Astrocyte of the hippocampus (primary cell): ENCODE measurements around the gene NPHS1.
"Not testable (repeated sequence)": the region's sequence is repeated elsewhere in the genome, so short reads cannot be mapped to it uniquely, and the experiment has no call there.

Experiments
- DNase-seq: peaks from one replicate; pipeline ENCODE4 v3.0.0; 2011; ENCODE audit warnings: low read depth, low spot score

Gene NPHS1

GRCh38 chr19:35852029-35852780, at the start of gene NPHS1:
Gene NPHS1, minus strand, starts transcription at chr19:35852504. Its CDS starts 667 bp downstream, at chr19:35851837.
- no peak for DNase-seq

GRCh38 chr19:35901055-35901644, 48.8 kb upstream of the NPHS1 start:
- peak; percentile 62 for DNase-seq

DNA sequence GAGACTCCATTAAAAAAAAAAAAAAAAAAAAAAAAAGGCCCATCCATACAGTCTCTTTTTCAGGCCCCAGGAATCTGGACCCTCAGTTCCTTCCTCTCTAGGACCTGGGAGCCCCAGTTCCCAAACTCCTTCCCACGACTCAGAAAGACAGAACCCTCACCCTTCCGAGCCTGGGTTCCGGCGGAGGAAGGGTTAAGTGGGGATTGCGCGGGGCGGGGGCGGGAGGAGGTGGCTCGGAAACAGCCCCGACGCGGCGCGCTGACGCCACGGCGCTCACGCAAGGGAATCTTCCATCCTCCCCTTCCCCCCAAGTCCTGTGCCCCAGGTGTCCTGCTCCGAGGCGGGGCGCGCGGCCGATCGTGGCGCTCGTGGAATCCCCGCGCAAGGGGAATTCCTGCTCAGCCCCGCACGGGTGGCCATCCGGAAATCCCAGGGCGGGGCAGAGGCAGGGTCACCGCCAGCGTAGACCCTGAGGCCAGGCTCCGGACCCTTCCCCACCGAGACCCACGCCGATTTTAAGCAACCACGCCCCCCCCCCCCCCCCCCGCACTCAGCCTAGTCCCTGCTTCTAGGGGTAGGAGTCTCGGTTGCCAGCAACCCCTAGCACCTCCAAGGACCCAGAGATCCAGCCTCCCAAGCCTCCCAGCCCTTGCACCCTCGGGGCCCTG, 47.4 kb upstream of the NPHS1 start:
- peak; percentile 89 for DNase-seq

- no peak for DNase-seq
Observed at GRCh38 chr19:35898499-35898809, 46.1 kb upstream of the NPHS1 start.

- DNase-seq: no peak
Observed at GRCh38 chr19:35897706-35898451, 45.6 kb upstream of the NPHS1 start.

DNA sequence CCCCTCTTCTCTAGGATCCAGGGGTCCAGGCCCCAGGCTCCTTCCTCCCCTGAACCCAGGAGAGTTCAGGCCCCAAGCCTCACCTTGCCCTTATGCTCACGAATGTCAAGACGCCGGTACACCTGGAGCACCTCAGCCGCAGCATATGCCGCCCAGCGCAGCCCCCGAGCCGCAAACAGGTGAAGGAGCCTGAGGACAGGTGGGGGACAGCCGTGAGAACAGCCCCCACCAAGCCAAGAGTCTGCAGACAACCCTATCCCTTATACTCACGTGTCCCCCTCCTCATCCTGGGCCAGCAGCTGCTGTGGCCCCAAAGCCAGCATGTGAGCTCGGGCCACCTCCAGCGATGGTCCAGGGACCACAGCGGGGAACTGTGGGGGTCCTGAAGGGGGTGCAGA, 44.3 kb upstream of the NPHS1 start:
- DNase-seq: no peak

GRCh38 chr19:35895911-35896642, 43.8 kb upstream of the NPHS1 start:
- DNase-seq: no peak

DNA sequence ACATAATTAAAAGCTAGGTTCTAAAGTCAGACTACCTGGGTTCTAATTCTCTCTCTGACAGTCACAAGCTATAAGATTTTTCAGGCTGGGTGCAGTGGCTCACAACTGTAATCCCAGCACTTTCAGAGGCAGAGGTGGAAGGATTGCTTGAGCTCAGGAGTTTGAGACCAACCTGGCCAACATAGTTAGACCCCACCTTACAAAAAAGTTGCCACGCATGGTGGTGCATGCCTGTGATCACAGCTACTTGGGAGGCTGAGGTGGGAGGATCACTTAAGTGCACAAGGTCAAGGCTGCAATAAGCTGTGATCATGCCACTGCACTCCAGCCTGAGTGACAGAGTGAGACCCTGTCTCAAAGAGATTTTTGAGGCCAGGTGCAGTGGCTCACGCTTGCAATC, 42.0 kb upstream of the NPHS1 start:
- DNase-seq: no peak

DNA sequence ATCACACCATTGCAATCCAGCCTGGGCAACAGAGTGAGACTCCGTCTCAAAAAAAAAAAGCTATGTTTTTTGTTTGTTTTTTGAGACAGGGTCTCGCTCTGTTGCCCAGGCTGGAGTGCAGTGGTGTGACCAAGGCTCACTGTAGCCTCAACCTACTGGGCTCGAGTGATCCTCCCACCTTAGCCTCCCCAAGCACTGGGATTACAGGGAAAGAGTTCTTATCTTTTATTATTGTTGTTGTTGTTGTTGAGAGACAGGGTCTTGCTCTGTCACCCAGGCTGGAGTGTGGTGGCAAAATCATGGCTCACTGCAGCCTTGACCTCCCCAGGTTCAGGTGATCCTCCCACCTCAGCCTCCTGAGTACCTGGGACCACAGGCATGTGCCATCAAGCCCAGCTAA, 39.5 kb upstream of the NPHS1 start:
- DNase-seq: not testable (repeated sequence)

DNA sequence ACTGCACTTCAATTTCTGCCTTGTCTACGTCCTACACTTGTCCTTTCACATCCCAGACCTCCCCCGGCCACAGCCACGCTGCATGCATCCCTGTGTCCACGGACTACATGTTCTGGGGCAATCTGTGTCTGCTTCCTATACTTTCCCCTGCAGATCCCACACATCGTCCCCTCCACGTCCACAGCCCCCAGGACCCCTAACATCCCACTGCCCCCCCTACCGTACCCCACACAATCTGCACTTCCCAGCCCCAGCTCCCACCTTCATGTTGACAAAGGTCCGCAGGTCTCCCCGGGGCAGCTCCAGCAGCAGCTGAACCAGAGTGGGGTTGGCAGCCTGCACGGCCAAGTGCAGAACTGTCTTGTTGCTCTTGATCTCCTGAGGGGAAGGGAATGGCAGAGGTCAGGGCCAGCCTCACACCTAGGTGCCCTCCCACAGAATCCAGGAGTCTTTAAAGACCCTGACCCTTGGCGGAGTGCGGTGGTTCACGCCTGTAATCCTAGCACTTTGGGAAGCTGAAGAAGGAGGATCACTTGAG, 37.9 kb upstream of the NPHS1 start:
- no peak for DNase-seq

GRCh38 chr19:35889370-35890112, 37.2 kb upstream of the NPHS1 start:
- DNase-seq: no peak

- DNase-seq: no peak
Observed at GRCh38 chr19:35888398-35888797, 36.1 kb upstream of the NPHS1 start.

- DNase-seq: no peak
Observed at GRCh38 chr19:35887197-35887596, 34.9 kb upstream of the NPHS1 start.

GRCh38 chr19:35885904-35886303, 33.6 kb upstream of the NPHS1 start:
- no peak for DNase-seq

DNA sequence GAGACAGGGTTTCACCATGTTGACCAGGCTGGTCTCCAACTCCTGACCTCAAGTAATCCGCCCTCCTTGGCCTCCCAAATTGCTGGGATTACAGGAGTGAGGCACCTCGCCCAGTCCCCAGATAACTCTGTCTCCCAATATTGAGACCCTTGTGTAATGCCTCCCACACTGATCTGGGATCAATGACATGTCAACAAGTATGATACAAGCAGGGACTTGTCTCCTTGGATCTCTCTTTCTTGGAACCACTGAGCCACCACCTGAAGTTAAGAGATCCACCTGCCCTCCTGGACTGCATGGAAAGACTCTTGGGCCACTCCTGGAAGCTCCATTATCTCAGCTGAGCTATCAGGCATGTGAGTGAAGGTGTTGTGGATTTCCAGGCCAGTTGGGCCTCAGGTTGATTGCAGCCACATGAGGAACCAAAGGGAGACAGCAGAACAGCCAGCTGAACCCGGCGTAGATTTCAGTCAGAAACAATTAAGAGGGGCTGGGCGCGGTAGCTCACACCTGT, 33.0 kb upstream of the NPHS1 start:
- DNase-seq: no peak

DNA sequence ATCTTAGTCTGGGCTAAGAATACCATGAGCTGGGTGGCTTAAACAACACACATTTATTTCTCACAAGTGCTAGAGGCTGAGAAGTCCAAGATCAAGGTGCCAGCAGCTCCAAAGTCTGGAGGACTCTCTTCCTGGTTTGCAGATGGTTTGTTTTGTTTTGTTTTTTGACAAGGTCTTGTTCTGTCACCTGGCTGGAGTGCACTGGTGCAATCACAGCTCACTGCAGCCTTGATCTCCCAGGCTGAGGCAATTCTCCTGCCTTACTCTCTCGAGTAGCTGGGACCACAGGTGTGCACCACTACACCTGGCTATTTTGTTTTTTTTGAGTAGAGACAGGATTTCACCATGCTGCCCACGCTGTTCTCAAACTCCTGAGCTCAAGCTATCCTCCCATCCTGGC, 31.6 kb upstream of the NPHS1 start:
- DNase-seq: no peak

DNA sequence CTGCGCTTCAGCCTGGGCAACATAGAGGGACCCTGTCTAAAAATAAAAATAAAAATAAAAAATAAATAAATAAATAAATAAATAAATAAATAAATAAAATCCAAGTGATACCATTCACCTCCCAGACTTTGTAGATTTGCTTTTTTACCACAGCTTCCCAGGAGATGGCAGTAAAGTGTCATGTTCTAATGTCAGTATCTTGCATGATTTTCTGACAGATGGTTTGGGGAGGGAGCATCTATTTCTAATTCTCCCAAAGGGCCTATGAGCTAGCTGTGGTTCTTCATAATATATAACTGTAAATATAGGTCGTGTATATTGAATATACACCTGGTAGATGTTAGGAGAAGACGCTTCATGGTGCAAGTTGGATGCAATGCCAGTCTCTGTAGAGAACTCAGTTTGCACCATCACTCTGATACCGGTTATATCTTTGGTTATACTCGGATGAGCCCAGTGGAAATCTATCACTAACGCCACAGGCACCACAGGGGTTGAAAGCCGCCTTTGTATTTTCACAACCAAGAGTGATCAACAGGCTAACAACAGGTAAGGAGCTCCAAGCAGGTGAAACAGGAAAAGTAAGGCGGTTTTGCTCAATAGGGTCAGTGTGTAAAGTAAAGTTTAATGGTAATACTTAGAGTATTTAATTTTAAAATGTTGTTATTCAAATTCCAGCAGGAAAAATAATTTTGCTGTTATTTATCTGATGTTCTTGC, 30.0 kb upstream of the NPHS1 start:
- peak; percentile 83 for DNase-seq

DNA sequence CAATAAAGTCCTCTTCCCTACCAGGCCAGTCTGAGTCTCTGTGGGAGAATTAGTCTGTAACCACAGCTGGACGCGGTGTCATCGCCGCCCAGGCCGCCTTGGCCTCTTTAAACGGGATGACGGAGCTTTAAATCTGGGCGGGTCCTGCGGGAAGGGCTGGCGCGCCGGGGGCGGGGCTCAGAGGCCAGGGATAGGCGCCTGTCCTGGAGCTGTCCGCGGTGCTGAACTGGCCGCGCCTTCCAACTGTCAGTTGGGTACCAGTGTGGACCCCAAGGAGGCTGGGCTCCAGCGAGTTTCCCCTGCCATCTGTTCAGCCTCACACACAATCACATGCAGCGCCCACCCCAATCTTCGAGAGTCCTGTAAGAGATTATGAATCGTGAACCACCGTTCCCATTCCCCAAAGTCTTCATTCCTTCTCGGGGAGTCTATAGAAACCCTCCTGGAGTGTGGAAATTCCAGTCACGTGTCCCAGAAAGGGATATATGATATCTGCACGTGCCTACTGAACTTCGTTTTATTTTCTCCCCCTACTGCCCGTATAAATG, 27.5 kb upstream of the NPHS1 start:
- DNase-seq: peak; percentile 92

DNA sequence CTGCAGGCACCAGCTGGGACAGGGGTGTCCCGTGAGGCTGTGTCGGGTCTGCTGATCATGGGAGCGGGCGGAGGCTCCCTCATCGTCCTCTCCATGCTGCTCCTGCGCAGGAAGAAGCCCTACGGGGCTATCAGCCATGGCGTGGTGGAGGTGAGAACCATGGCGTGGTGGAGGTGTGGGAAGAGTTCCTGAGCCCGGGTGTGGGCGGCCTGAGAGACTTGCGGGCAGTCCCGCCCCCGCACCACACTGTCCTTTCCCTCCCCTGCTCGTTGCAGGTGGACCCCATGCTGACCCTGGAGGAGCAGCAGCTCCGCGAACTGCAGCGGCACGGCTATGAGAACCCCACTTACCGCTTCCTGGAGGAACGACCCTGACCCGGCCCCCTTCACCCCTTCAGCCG, 26.8 kb upstream of the NPHS1 start:
- DNase-seq: no peak
